ENCODE data around the gene GRM2. TPM values are rescaled to one million over a fixed set of nuclear protein-coding genes. Genes with fewer than 3 reads are reported as not detected.

Gene GRM2
- total RNA-seq, 2 donors from 2014 or later, result 0.32 to 5.5 TPM

DNA sequence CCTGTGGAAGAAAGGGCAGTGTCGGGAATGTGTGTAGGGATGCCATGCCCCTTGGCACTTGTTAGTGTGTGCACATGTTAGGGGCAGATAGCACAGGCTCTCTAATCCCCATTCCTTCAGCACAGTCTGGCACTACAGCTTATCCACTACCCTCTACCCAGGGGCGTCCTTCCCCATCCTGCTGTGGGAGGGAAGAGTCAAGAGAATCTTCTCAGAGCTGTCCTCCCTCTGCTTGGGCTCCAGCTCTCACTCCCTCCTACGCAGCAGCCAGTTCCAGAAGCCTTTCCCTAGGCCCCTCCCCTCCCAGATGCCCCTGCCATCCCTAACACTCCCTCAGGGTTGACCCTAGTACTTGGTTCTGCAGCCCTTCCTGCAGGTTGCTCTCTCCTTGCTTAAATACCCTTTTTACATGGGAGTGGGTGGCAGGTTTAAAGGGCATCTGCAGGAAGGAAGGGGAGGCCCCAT, 815 bp upstream of the GRM2 start:
- Histone ChIP-seq H3K4me3 (no peak overlapping the region), H3K27me3 (replicated peaks; ENCODE audit: insufficient read depth) (no peaks in the 10 kb centered on the region), H3K9me3 (no peaks in the 10 kb centered on the region), H3K27ac (no peak overlapping the region), H3K4me1 (replicated peaks) (no peaks in the 10 kb centered on the region), H3K36me3 (no peaks in the 10 kb centered on the region)
- TF ChIP-seq POLR2A (IDR thresholded peaks at IDR 0.05), result no peak
- TF ChIP-seq, protein P1, sequence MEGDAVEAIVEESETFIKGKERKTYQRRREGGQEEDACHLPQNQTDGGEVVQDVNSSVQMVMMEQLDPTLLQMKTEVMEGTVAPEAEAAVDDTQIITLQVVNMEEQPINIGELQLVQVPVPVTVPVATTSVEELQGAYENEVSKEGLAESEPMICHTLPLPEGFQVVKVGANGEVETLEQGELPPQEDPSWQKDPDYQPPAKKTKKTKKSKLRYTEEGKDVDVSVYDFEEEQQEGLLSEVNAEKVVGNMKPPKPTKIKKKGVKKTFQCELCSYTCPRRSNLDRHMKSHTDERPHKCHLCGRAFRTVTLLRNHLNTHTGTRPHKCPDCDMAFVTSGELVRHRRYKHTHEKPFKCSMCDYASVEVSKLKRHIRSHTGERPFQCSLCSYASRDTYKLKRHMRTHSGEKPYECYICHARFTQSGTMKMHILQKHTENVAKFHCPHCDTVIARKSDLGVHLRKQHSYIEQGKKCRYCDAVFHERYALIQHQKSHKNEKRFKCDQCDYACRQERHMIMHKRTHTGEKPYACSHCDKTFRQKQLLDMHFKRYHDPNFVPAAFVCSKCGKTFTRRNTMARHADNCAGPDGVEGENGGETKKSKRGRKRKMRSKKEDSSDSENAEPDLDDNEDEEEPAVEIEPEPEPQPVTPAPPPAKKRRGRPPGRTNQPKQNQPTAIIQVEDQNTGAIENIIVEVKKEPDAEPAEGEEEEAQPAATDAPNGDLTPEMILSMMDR (IDR thresholded peaks at IDR 0.05), result no peak
- no peak for TF ChIP-seq POLR2AphosphoS5 (IDR thresholded peaks at IDR 0.05)
- 78% methylated on average over 3 of the region's 3 CpGs for WGBS
- intact Hi-C loops (cut with DNase I), result no loop called here
- no peak for DNase-seq (ENCODE audit: low spot score)

DNA sequence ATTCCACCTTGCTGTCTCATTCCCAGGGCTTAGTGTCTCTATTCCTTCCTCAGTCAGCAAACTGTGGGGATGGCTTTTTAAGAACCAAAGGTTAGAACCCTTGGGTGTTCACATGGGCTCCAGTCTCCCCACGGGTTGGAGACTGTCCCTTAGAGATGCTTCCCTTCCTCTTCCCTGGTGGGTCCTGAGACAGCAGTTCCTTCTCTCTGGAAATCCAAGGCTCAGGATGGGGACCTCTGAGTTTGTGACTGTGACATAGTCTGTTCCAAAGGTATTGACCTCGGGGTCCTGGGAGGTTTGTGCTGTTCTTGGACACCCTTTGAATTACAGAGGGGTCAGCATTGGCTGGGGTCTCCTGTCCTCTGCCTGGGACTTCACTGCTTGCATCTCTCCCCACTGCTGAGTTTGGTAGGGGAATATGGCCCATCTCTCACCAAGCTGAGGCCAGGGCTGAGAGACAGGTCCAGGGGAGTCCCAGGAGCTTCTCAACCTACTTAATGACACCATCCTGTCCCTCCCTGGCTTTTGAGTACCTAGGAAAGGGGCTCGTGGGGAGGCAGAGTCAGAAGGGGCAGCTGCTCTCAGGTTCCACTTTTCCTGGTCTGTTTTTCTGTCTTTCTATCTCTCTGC, 1.5 kb downstream of the GRM2 start:
- 77% methylated on average over 3 of the region's 3 CpGs for WGBS
- intact Hi-C loops (cut with DNase I), result no loop called here
- Histone ChIP-seq H3K4me1 (replicated peaks) (no peaks in the 10 kb centered on the region), H3K27ac (no peak overlapping the region), H3K4me3 (no peak overlapping the region), H3K36me3 (no peaks in the 10 kb centered on the region), H3K9me3 (no peaks in the 10 kb centered on the region), H3K27me3 (replicated peaks; ENCODE audit: insufficient read depth) (no peaks in the 10 kb centered on the region)
- no peak for DNase-seq (ENCODE audit: low spot score)
- TF ChIP-seq, protein P1 (IDR thresholded peaks at IDR 0.05), result no peak
- TF ChIP-seq POLR2AphosphoS5 (IDR thresholded peaks at IDR 0.05) (no peak), POLR2A (IDR thresholded peaks at IDR 0.05) (no peak)

DNA sequence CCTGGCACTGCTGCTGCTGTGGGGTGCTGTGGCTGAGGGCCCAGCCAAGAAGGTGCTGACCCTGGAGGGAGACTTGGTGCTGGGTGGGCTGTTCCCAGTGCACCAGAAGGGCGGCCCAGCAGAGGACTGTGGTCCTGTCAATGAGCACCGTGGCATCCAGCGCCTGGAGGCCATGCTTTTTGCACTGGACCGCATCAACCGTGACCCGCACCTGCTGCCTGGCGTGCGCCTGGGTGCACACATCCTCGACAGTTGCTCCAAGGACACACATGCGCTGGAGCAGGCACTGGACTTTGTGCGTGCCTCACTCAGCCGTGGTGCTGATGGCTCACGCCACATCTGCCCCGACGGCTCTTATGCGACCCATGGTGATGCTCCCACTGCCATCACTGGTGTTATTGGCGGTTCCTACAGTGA, 2.1 kb downstream of the GRM2 start:
- Histone ChIP-seq H3K27me3 (replicated peaks; ENCODE audit: insufficient read depth) (no peaks in the 10 kb centered on the region), H3K9me3 (no peaks in the 10 kb centered on the region), H3K36me3 (no peaks in the 10 kb centered on the region), H3K27ac (no peak overlapping the region), H3K4me3 (no peak overlapping the region), H3K4me1 (replicated peaks) (no peaks in the 10 kb centered on the region)
- intact Hi-C loops (cut with DNase I), result no loop called here
- WGBS, result 95% methylated on average over 13 of the region's 17 CpGs
- TF ChIP-seq POLR2AphosphoS5 (IDR thresholded peaks at IDR 0.05), result no peak
- TF ChIP-seq POLR2A (IDR thresholded peaks at IDR 0.05), result no peak
- TF ChIP-seq, protein P1 (IDR thresholded peaks at IDR 0.05), result no peak
- DNase-seq (ENCODE audit: low spot score), result no peak

DNA sequence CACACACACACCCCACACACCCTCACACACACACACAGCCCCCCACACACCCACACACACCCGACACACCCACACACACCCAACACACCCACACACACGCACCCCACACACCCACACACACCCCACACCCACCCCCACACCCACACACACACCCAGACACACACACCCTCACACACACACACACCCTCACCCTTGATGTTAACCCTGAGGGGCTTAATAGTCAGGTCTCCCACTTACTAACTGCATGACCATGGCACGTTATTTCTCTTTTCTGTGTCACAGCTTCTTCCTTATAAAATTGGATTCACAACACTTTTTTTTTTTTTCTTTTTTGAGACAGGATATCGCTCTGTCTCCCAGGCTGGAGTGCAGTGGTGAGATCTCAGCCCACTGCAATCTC, 2.8 kb downstream of the GRM2 start:
- DNase-seq (ENCODE audit: low spot score), result no peak
- intact Hi-C loops (cut with DNase I), result no loop called here

More for the DNA sequence above, 2.8 kb downstream of the GRM2 start:
- Histone ChIP-seq H3K4me3 (no peak overlapping the region), H3K9me3 (no peaks in the 10 kb centered on the region), H3K4me1 (replicated peaks) (no peaks in the 10 kb centered on the region), H3K27me3 (replicated peaks; ENCODE audit: insufficient read depth) (no peaks in the 10 kb centered on the region), H3K27ac (no peak overlapping the region), H3K36me3 (no peaks in the 10 kb centered on the region)
- 61% methylated on average over 3 of the region's 4 CpGs for WGBS
- no peak for TF ChIP-seq POLR2A (IDR thresholded peaks at IDR 0.05)
- TF ChIP-seq POLR2AphosphoS5 (IDR thresholded peaks at IDR 0.05), result no peak
- TF ChIP-seq, protein P1 (IDR thresholded peaks at IDR 0.05), result no peak

Measured in prostate gland (tissue), 2 donors.